ENCODE data around the gene JADE2. TPM values are rescaled to one million over a fixed set of nuclear protein-coding genes. Genes with fewer than 3 reads are reported as not detected.

Gene JADE2
- total RNA-seq, 4 donors from 2014 or later = 9.1 to 32.8 (median 14.9) TPM

DNA sequence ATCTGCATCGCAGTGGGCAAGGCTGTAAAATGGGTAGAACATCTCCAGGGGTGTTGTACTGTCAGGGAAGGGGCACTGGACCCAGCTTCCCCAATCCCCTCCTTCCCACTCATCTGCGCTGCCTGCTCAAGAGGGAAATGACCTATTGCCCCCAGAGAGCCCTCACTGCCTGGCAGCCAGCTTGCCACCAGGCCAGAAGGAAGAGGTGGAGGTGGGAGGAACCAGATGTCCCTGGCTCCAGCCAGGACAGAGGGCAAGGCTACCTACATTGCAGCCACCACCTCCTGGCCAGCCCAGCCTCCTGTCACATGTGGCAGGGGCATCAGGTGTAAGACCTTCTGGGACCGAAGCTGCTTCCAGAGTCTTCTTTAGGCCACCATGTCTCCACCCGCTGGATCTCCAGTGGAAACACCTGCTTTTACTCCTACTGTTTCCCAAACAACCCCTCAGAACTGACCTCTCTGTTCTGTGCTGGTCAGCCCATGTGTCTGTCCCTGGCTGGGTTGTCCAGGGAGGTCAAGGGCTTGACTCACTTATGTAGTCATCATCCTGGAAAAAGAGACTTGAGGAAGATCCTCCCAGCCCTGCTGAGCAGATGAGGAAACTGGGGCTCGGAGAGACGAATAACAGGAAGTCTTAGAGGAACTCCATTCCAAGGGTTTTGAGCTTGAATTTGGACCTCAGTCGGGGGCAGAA, 42.3 kb downstream of the JADE2 start:
- intact Hi-C loops (cut with DNase I) = no loop called here
- DNase-seq = no peak
- Histone ChIP-seq H3K9me3 (no peaks in the 10 kb centered on the region), H3K4me1 (peaks cover 18 to 51% (median 30%) of the 10 kb centered on the region in 3 donors), H3K36me3 (peaks cover 40 to 100% (median 43%) of the 10 kb centered on the region in 3 donors), H3K4me3 (no peak overlapping the region), H3K27me3 (no peaks in the 10 kb centered on the region), H3K27ac (peak overlapping the region; percentile 9 to 80 (median 38))
- TF ChIP-seq, protein P1, sequence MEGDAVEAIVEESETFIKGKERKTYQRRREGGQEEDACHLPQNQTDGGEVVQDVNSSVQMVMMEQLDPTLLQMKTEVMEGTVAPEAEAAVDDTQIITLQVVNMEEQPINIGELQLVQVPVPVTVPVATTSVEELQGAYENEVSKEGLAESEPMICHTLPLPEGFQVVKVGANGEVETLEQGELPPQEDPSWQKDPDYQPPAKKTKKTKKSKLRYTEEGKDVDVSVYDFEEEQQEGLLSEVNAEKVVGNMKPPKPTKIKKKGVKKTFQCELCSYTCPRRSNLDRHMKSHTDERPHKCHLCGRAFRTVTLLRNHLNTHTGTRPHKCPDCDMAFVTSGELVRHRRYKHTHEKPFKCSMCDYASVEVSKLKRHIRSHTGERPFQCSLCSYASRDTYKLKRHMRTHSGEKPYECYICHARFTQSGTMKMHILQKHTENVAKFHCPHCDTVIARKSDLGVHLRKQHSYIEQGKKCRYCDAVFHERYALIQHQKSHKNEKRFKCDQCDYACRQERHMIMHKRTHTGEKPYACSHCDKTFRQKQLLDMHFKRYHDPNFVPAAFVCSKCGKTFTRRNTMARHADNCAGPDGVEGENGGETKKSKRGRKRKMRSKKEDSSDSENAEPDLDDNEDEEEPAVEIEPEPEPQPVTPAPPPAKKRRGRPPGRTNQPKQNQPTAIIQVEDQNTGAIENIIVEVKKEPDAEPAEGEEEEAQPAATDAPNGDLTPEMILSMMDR (IDR thresholded peaks at IDR 0.05) = no peak
- TF ChIP-seq POLR2A (IDR thresholded peaks at IDR 0.05) = no peak
- whole genome bisulfite sequencing, 2 donors = 66 to 69% methylated on average over 5 to 6 of the region's 7 CpGs

DNA sequence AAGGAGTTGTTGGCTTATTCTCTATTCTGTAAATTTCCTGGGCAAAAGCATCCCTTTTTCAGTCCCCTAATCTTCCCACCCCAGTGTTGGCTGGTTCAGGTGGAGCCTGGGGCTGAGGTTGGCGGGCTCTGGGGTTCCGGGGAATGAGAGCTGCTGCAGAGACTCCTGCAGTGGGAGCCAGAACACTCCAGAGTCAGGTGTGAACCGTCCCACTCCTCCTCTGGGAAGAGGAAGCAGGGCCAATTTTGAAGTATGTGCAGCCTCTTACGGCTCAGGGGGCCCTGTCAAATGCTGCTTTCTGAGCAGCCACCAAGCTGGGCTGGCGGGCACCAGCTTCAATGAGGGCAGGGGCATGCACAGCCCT, 42.8 kb downstream of the JADE2 start:
- Histone ChIP-seq H3K27ac (peak overlapping the region; percentile 16 to 80 (median 40)), H3K27me3 (no peaks in the 10 kb centered on the region), H3K4me1 (peaks cover 18 to 51% (median 30%) of the 10 kb centered on the region in 3 donors), H3K36me3 (peaks cover 37 to 100% (median 41%) of the 10 kb centered on the region in 3 donors), H3K4me3 (peak overlapping the region in 1 of 4 donors; percentile 2), H3K9me3 (no peaks in the 10 kb centered on the region)
- intact Hi-C loops (cut with DNase I) = no loop called here
- DNase-seq = no peak
- 100% methylated on average over 2 of the region's 5 CpGs; no CpG with 5 or more reads in 1 of the 2 donors for WGBS, 2 donors
- TF ChIP-seq, protein P1 (IDR thresholded peaks at IDR 0.05) = no peak
- TF ChIP-seq POLR2A (IDR thresholded peaks at IDR 0.05) = no peak

- H3K9me3 ChIP-seq = no peaks in the 10 kb centered on the region
- H3K4me1 ChIP-seq = peaks cover 18 to 51% (median 30%) of the 10 kb centered on the region in 3 donors
- intact Hi-C loops (cut with DNase I) = no loop called here
- 33 to 44% methylated on average over 1 to 14 of the region's 24 CpGs for WGBS, 2 donors
- no peak for DNase-seq
- H3K4me3 ChIP-seq = peak overlapping the region in 1 of 4 donors; percentile 2
- TF ChIP-seq, protein P1 (IDR thresholded peaks at IDR 0.05) = no peak
- TF ChIP-seq POLR2A (IDR thresholded peaks at IDR 0.05) = no peak
- H3K27ac ChIP-seq = peak overlapping the region; percentile 22 to 80 (median 46)
- peaks cover 31 to 100% (median 43%) of the 10 kb centered on the region in 3 donors for H3K36me3 ChIP-seq
- H3K27me3 ChIP-seq = no peaks in the 10 kb centered on the region
These were observed 43.6 kb downstream of the JADE2 start for GRCh38 chr5:134568761-134569695.

DNA sequence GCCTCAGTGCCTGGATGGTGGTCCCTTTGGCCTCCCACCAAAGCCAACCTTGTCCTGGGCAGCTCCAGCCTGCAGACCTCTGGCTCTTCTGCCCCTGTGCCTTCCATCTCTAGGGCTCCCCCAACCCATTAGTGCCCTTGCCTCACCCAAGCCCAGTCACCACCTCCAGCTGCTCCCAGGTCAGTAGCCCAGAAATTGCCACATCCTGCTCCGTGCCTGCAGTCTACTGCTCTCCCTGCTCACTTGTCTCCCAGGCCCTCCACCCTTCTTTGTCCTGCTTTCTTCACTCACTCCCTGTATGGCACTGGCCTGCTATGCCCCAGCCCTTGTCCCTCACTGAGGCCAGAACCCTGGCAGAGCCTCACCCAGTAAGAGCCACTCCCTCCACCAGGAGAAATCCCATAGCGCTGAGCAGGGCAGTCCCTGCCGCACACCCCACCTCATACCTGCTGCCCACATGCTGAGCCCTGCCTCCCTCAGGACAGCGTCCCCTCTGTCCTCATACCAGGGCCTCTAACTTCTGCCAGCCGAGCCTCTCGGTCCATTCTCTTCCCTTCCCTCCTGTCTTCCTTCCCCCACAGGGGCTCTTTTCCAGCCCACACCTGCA, 44.4 kb downstream of the JADE2 start:
- Histone ChIP-seq H3K4me3 (no peak overlapping the region), H3K36me3 (peaks cover 31 to 100% (median 36%) of the 10 kb centered on the region in 3 donors), H3K27ac (peak overlapping the region; percentile 3 to 80 (median 41)), H3K9me3 (no peaks in the 10 kb centered on the region), H3K27me3 (no peaks in the 10 kb centered on the region), H3K4me1 (peaks cover 18 to 51% (median 30%) of the 10 kb centered on the region in 3 donors)
- TF ChIP-seq, protein P1 (IDR thresholded peaks at IDR 0.05) = no peak
- TF ChIP-seq POLR2A (IDR thresholded peaks at IDR 0.05) = no peak
- DNase-seq = no peak
- intact Hi-C loops (cut with DNase I) = no loop called here
- 85 to 88% methylated on average over 6 of the region's 6 CpGs for WGBS, 2 donors
